SK-N-SH treated with all-trans-retinoic acid at 6 μM for 48 hours (cell line): ENCODE measurements around the gene SPOP.

Experiments used
- ARNTL ChIP-seq: fragments of 450-650 bp; formaldehyde crosslinking; IDR thresholded peaks from 2 replicates; pipeline ENCODE4 v1.5.0; 2020; ENCODE audit warnings: low read depth, mild to moderate bottlenecking, moderate library complexity, borderline replicate concordance
- CREB5 ChIP-seq: fragments of 250-450 bp; sonication (Bioruptor Pico); IDR thresholded peaks from 2 replicates; pipeline ENCODE4 v1.5.1; 2020; ENCODE audit warnings: low read depth, mild to moderate bottlenecking, moderate library complexity
- CSRNP3 ChIP-seq: fragments of 250-450 bp; sonication (Bioruptor Pico); IDR thresholded peaks from 2 replicates; pipeline ENCODE4 v1.5.1; 2021; ENCODE audit warnings: mild to moderate bottlenecking, moderate library complexity
- ESRRG ChIP-seq: fragments of 250-450 bp; sonication (Bioruptor Pico); IDR thresholded peaks from 2 replicates; pipeline ENCODE4 v1.6.1; 2021; ENCODE audit warnings: mild to moderate bottlenecking
- GLIS3 ChIP-seq: fragments of 250-450 bp; sonication (Bioruptor Pico); IDR thresholded peaks from 2 replicates; pipeline ENCODE4 v1.5.0; 2020; ENCODE audit warnings: mild to moderate bottlenecking, moderate library complexity
- OSR1 ChIP-seq: fragments of 250-450 bp; sonication (Bioruptor Pico); IDR thresholded peaks from 2 replicates; pipeline ENCODE4 v1.8.0; 2022; ENCODE audit warnings: moderate library complexity, mild to moderate bottlenecking, inconsistent platforms
- PATZ1 ChIP-seq: fragments of 250-450 bp; sonication (Bioruptor Pico); IDR thresholded peaks from 2 replicates; pipeline ENCODE4 v1.8.0; 2020; ENCODE audit warnings: mild to moderate bottlenecking, moderate library complexity, borderline replicate concordance
- POU6F1 ChIP-seq: fragments of 250-450 bp; sonication (Bioruptor Pico); IDR thresholded peaks from 2 replicates; pipeline ENCODE4 v1.8.0; 2021; ENCODE audit warnings: low read depth, mild to moderate bottlenecking, moderate library complexity, borderline replicate concordance
- TCF4 ChIP-seq: fragments of 250-450 bp; sonication (Bioruptor Pico); IDR thresholded peaks from 2 replicates; pipeline ENCODE4 v1.8.0; 2021; ENCODE audit warnings: mild to moderate bottlenecking, moderate library complexity, borderline replicate concordance
- TOX ChIP-seq: fragments of 250-450 bp; sonication (Bioruptor Pico); IDR thresholded peaks from 2 replicates; pipeline ENCODE4 v1.8.0; 2021; ENCODE audit warnings: mild to moderate bottlenecking, moderate library complexity, borderline replicate concordance
- TSHZ2 ChIP-seq: fragments of 250-450 bp; sonication (Bioruptor Pico); IDR thresholded peaks from 2 replicates; pipeline ENCODE4 v1.5.0; 2020; ENCODE audit warnings: mild to moderate bottlenecking, moderate library complexity
- ZFP3 ChIP-seq: fragments of 250-450 bp; sonication (Bioruptor Pico); IDR thresholded peaks from 2 replicates; pipeline ENCODE4 v1.5.0; 2020; ENCODE audit warnings: mild to moderate bottlenecking, moderate library complexity

GRCh38 chr17:49587366-49588073 is 90.4 kb downstream of the SPOP start:
- TF ChIP-seq ESRRG (CRISPR knock-in tag) = no peak
- no peak for TF ChIP-seq CREB5
- TF ChIP-seq CSRNP3 = no peak
- TF ChIP-seq TOX (CRISPR knock-in tag) = no peak
- TF ChIP-seq ARNTL (CRISPR knock-in tag) = no peak
- TF ChIP-seq OSR1 (CRISPR knock-in tag) = no peak
- TF ChIP-seq ZFP3 = no peak
- no peak for TF ChIP-seq TSHZ2 (CRISPR knock-in tag)
- no peak for TF ChIP-seq GLIS3 (CRISPR knock-in tag)
- TF ChIP-seq PATZ1 (CRISPR knock-in tag) = no peak
- no peak for TF ChIP-seq TCF4 (CRISPR knock-in tag)
- no peak for TF ChIP-seq POU6F1 (CRISPR knock-in tag)
